ENCODE data around the gene MAPKAP1.

DNA sequence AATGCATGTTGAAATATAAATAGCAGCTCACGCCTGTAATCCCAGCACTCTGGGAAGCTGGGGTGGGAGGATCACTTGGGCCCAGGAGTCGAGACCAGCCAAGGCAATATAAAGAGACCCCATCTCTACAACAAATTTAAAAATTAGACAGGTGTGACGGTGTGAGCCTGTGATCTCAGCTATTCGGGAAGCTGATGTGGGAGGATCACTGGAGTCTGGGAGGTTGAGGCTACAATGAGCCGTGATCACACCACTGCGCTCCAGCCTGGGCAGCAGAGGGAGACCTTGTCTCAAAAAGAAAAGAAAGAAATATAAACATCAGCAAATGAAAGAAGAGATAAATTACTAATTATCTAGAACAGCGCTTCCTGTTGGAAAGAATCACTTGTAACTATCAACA lies 105.0 kb downstream of the MAPKAP1 start:
- TF ChIP-seq, protein P1, sequence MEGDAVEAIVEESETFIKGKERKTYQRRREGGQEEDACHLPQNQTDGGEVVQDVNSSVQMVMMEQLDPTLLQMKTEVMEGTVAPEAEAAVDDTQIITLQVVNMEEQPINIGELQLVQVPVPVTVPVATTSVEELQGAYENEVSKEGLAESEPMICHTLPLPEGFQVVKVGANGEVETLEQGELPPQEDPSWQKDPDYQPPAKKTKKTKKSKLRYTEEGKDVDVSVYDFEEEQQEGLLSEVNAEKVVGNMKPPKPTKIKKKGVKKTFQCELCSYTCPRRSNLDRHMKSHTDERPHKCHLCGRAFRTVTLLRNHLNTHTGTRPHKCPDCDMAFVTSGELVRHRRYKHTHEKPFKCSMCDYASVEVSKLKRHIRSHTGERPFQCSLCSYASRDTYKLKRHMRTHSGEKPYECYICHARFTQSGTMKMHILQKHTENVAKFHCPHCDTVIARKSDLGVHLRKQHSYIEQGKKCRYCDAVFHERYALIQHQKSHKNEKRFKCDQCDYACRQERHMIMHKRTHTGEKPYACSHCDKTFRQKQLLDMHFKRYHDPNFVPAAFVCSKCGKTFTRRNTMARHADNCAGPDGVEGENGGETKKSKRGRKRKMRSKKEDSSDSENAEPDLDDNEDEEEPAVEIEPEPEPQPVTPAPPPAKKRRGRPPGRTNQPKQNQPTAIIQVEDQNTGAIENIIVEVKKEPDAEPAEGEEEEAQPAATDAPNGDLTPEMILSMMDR (conservative IDR thresholded peaks at IDR 0.05): no peak
- TF ChIP-seq ZFX (IDR thresholded peaks at IDR 0.05): no peak

Measured in C4-2B (cell line).